Natural killer cell (primary cell): ENCODE results near the gene MED27. TPM values are rescaled to one million over a fixed set of nuclear protein-coding genes. Genes with fewer than 3 reads are reported as not detected.

Experiments used
- ATAC-seq, 3 donors: fragments of 150-1000 bp in 2 of 3; fragments of 200-7000 bp in 1 of 3; cut with Tn5 transposase; 1 replicate in 1 of 3; 2 replicates in 2 of 3; pipeline ENCODE4 v1.10.0; 2021; ENCODE audit warnings: mild to moderate bottlenecking in 2 of 3, moderate library complexity in 2 of 3
- DNase-seq, 2 donors: peaks; one replicate each; pipeline versions ENCODE4 v3.0.0 to v3.0.0-alpha.2; 2013 to 2021; ENCODE audit warnings: mixed read lengths in 1 of 2
- H3K27ac ChIP-seq: one replicate; pipeline ENCODE4 v1.5.1; 2013; ENCODE audit warnings: mild to moderate bottlenecking, low read length
- H3K27me3 ChIP-seq: one replicate; pipeline ENCODE4 v1.6.1; 2013; ENCODE audit warnings: low read length; ENCODE audit not compliant: control insufficient read depth, insufficient read depth
- H3K36me3 ChIP-seq: one replicate; pipeline ENCODE4 v1.6.1; 2013; ENCODE audit warnings: low read length; ENCODE audit not compliant: control insufficient read depth, insufficient read depth
- H3K4me1 ChIP-seq: one replicate; pipeline ENCODE4 v1.6.1; 2013; ENCODE audit warnings: low read length; ENCODE audit not compliant: control insufficient read depth, insufficient read depth
- H3K4me3 ChIP-seq: one replicate; pipeline ENCODE4 v1.5.1; 2013; ENCODE audit warnings: low read length
- H3K9me3 ChIP-seq: one replicate; pipeline ENCODE4 v1.6.1; 2013; ENCODE audit warnings: low read length; ENCODE audit not compliant: control insufficient read depth, insufficient read depth
- H3K27ac Mint-ChIP-seq, 2 donors: one replicate each; pipeline ENCODE4 v1.8.0; 2022; ENCODE audit warnings: mild to moderate bottlenecking in 2 of 2, mixed read lengths in 2 of 2, moderate library complexity in 1 of 2
- H3K27me3 Mint-ChIP-seq, 2 donors: one replicate each; pipeline ENCODE4 v1.8.0; 2022; ENCODE audit warnings: low read depth in 2 of 2, mixed read lengths in 2 of 2
- H3K36me3 Mint-ChIP-seq: one replicate; pipeline ENCODE4 v1.8.0; 2022; ENCODE audit warnings: mixed read lengths
- H3K4me1 Mint-ChIP-seq, 2 donors: one replicate each; pipeline ENCODE4 v1.8.0; 2022; ENCODE audit warnings: mixed read lengths in 2 of 2
- H3K4me3 Mint-ChIP-seq: one replicate; pipeline ENCODE4 v1.8.0; 2022; ENCODE audit warnings: mild to moderate bottlenecking, moderate library complexity, mixed read lengths
- H3K9me3 Mint-ChIP-seq, 2 donors: one replicate each; pipeline ENCODE4 v1.8.0; 2022; ENCODE audit warnings: mixed read lengths in 2 of 2
- CTCF ChIP-seq: fragments of 200-600 bp; IDR thresholded peaks from one replicate; pipeline ENCODE4 v1.8.0; 2022; ENCODE audit warnings: antibody characterized with exemption
- WGBS: methylation state at CpG from one replicate; pipeline ENCODE4 v1.1.7; 2013; ENCODE audit warnings: missing lambda C conversion rate; ENCODE audit not compliant: insufficient coverage; 5-methylcytosine and 5-hydroxymethylcytosine counted together
- intact Hi-C: fragments of 100-400 bp; cut with micrococcal nuclease; formaldehyde crosslinking; loops from one replicate; pipeline ENCODE4 v1.14.2; 2022
- total RNA-seq, 4 donors: library from RNA; stranded (reverse); fragments of 120-200 nt in 1 of 4; gene quantifications; one replicate each; pipeline versions ENCODE4 v1.2.3 to v1.2.4, GENCODE V29; 2013 to 2022

MED27 gene
- total RNA-seq, 3 donors from 2014 or later (not counting 1 experiment from before 2014, with no cell fraction given): 24.4 to 27.3 (median 26.9) TPM

DNA sequence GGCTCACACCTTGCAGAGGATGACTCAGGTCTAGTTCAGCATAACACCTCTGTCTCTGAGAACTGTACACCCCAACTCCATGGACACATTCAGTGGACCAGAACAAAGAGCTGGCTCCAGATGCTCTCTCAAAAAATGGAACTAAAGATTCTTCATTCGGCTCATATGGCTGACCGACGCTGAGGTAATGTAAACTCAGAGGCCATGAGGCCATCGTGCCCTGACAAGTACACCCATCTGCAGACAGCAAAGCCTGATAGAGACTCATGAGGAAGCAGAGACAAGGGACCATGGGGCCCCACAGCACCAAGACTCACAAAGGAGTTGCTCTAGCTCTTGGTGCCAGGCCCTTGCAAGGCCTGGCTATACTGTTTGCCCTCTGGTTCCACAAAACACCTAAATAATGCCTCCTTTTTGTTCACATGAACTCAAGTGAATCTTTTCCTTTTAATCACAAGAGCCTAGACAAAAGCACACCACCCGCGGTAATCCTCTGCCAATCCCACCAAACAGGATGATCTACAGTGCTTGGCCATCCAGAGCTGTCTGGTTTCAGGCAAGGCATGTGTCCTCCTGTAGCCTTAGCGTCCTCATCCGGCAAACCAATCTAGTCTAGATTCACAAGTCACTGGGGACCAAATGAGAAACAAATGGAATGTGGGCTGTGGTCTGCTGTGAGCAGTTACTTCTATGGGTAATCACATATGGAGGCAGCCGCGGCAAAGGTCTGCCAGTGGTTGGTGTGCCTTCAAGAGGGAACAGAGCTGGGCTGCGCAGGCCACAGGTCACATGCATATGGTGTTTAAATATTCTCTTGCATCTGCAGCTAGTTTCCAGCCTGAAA lies 22.7 kb downstream of the MED27 start:
- intact Hi-C loops: no loop called here
- Histone ChIP-seq H3K4me1 (no peaks in the 10 kb centered on the region), H3K4me3 (no peak overlapping the region), H3K27ac (no peak overlapping the region), H3K36me3 (peaks cover 1% of the 10 kb centered on the region), H3K27me3 (no peaks in the 10 kb centered on the region), H3K9me3 (peaks cover 2% of the 10 kb centered on the region)
- DNase-seq (no peak), ATAC-seq (no peak)
- H3K4me1 Mint-ChIP-seq: peaks cover 18 to 25% of the 10 kb centered on the region in 2 donors
- 98% methylated on average over 11 of the region's 11 CpGs for WGBS
- no peak overlapping the region for H3K4me3 Mint-ChIP-seq
- H3K27me3 Mint-ChIP-seq: no peaks in the 10 kb centered on the region
- TF ChIP-seq CTCF: no peak
- H3K27ac Mint-ChIP-seq: no peak overlapping the region
- H3K9me3 Mint-ChIP-seq: no peaks in the 10 kb centered on the region
- peaks cover 7% of the 10 kb centered on the region for H3K36me3 Mint-ChIP-seq

DNA sequence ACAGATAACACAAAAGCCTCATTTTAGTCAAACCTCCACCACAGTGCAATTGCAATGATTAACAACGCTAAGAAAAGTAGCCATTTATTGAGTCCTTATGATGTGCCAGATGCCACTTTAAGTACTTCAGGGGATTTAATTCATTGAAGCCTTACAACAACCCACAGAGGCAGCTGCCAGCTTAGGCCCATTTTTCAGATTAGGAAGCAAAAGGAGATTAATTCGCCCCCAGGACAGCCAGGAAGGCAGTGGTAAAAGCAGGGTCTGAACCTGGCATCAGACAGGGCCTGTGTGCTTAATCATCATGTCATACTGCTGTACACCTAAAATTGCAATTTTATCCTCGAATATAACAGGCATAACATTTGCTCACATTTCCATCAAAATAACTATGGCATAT lies 23.9 kb downstream of the MED27 start:
- H3K36me3 Mint-ChIP-seq: peaks cover 7% of the 10 kb centered on the region
- no peak overlapping the region for H3K27ac Mint-ChIP-seq
- Histone ChIP-seq H3K4me3 (no peak overlapping the region), H3K36me3 (peaks cover 1% of the 10 kb centered on the region), H3K27ac (no peak overlapping the region), H3K9me3 (peaks cover 2% of the 10 kb centered on the region), H3K4me1 (no peaks in the 10 kb centered on the region), H3K27me3 (no peaks in the 10 kb centered on the region)
- 92% methylated on average over 3 of the region's 3 CpGs for WGBS
- intact Hi-C loops: no loop called here
- no peaks in the 10 kb centered on the region for H3K27me3 Mint-ChIP-seq
- H3K9me3 Mint-ChIP-seq: no peaks in the 10 kb centered on the region
- DNase-seq (no peak), ATAC-seq (no peak)
- H3K4me1 Mint-ChIP-seq: peaks cover 16 to 25% of the 10 kb centered on the region in 2 donors
- no peak overlapping the region for H3K4me3 Mint-ChIP-seq
- no peak for TF ChIP-seq CTCF

GRCh38 chr9:132054024-132054423 lies 25.6 kb downstream of the MED27 start:
- H3K4me1 ChIP-seq: no peaks in the 10 kb centered on the region
- H3K4me3 ChIP-seq: no peak overlapping the region
- WGBS: 98% methylated on average over 11 of the region's 11 CpGs
- peaks cover 2% of the 10 kb centered on the region for H3K9me3 ChIP-seq
- no peak for TF ChIP-seq CTCF
- Mint-ChIP-seq H3K36me3 (peaks cover 7% of the 10 kb centered on the region), H3K4me3 (no peak overlapping the region), H3K9me3 (no peaks in the 10 kb centered on the region), H3K27ac (no peak overlapping the region), H3K4me1 (peaks cover 19 to 34% of the 10 kb centered on the region in 2 donors), H3K27me3 (no peaks in the 10 kb centered on the region)
- no peak for DNase-seq
- no peaks in the 10 kb centered on the region for H3K27me3 ChIP-seq
- H3K27ac ChIP-seq: no peak overlapping the region
- ATAC-seq: no peak
- intact Hi-C loops: no loop called here
- peaks cover 4% of the 10 kb centered on the region for H3K36me3 ChIP-seq
